WERI-Rb-1 (cell line): ENCODE data around the gene IGFL1.
A peak's percentile ranks its signal among the peaks of the same experiment; 100 is the strongest.

Experiments
- DNase-seq: peaks from one replicate; pipeline ENCODE4 v3.0.0-alpha.2; 2020
- H3K27ac ChIP-seq: fragments of 250-450 bp; sonication (Bioruptor Pico); 2 replicates; pipeline ENCODE4 v1.5.1; 2020; ENCODE audit warnings: mild to moderate bottlenecking, moderate library complexity
- H3K27me3 ChIP-seq: fragments of 250-450 bp; sonication (Bioruptor Pico); 2 replicates; pipeline ENCODE4 v1.5.1; 2021; ENCODE audit warnings: mild to moderate bottlenecking, low read depth, moderate library complexity; ENCODE audit not compliant: insufficient read depth, severe bottlenecking
- H3K36me3 ChIP-seq: fragments of 250-450 bp; sonication (Bioruptor Pico); 2 replicates; pipeline ENCODE4 v1.5.1; 2020; ENCODE audit warnings: mild to moderate bottlenecking, moderate library complexity
- H3K4me3 ChIP-seq: 2 replicates; pipeline ENCODE4 v1.5.1; 2011; ENCODE audit warnings: low read depth, mild to moderate bottlenecking, control low read depth, low read length
- H3K9me3 ChIP-seq: fragments of 250-450 bp; sonication (Bioruptor Pico); 2 replicates; pipeline ENCODE4 v1.5.1; 2021; ENCODE audit warnings: mild to moderate bottlenecking, moderate library complexity; ENCODE audit not compliant: severe bottlenecking
- CTCF ChIP-seq: IDR thresholded peaks from 2 replicates; pipeline ENCODE4 v1.5.1; 2011; ENCODE audit warnings: low read depth, mild to moderate bottlenecking, control low read depth, inconsistent platforms, low read length

Gene IGFL1

GRCh38 chr19:46201454-46202310 is 27.9 kb upstream of the IGFL1 start:
- no peak for TF ChIP-seq CTCF
- peak overlapping the region; percentile 54 for H3K27ac ChIP-seq
- peaks cover 3% of the 10 kb centered on the region for H3K9me3 ChIP-seq
- DNase-seq = peak; percentile 77
- H3K27me3 ChIP-seq = no peaks in the 10 kb centered on the region
- no peaks in the 10 kb centered on the region for H3K36me3 ChIP-seq
- no peak overlapping the region for H3K4me3 ChIP-seq

- Histone ChIP-seq H3K4me3 (no peak overlapping the region), H3K27ac (no peak overlapping the region), H3K27me3 (no peaks in the 10 kb centered on the region), H3K36me3 (no peaks in the 10 kb centered on the region), H3K9me3 (peaks cover 3% of the 10 kb centered on the region)
- no peak for TF ChIP-seq CTCF
- DNase-seq = no peak
These were observed 27.1 kb upstream of the IGFL1 start for GRCh38 chr19:46202426-46202825.

- DNase-seq = no peak
- H3K4me3 ChIP-seq = no peak overlapping the region
- peaks cover 3% of the 10 kb centered on the region for H3K9me3 ChIP-seq
- H3K36me3 ChIP-seq = no peaks in the 10 kb centered on the region
- TF ChIP-seq CTCF = no peak
- no peaks in the 10 kb centered on the region for H3K27me3 ChIP-seq
- no peak overlapping the region for H3K27ac ChIP-seq
These were observed 26.4 kb upstream of the IGFL1 start for GRCh38 chr19:46202872-46203860.

- Histone ChIP-seq H3K9me3 (peaks cover 3% of the 10 kb centered on the region), H3K4me3 (no peak overlapping the region), H3K36me3 (no peaks in the 10 kb centered on the region), H3K27me3 (no peaks in the 10 kb centered on the region), H3K27ac (no peak overlapping the region)
- TF ChIP-seq CTCF = no peak
- DNase-seq = no peak
These were observed 25.5 kb upstream of the IGFL1 start for GRCh38 chr19:46204008-46204407.

GRCh38 chr19:46205183-46205984 is 24.2 kb upstream of the IGFL1 start:
- H3K9me3 ChIP-seq = peaks cover 3% of the 10 kb centered on the region
- H3K27me3 ChIP-seq = no peaks in the 10 kb centered on the region
- DNase-seq = no peak
- no peaks in the 10 kb centered on the region for H3K36me3 ChIP-seq
- H3K27ac ChIP-seq = no peak overlapping the region
- no peak overlapping the region for H3K4me3 ChIP-seq
- no peak for TF ChIP-seq CTCF
